Stimulated activated CD4-positive, alpha-beta T cell treated with anti-CD3 and anti-CD28 coated beads, TNF-alpha, amount 100 ng/mL, for 24 hours (primary cell): Measurements from ENCODE around the gene PDLIM1.
"Not testable (repeated sequence)": the region's sequence is repeated elsewhere in the genome, so short reads cannot be mapped to it uniquely, and the experiment has no call there.

Experiments used
- DNase-seq, 3 experiments: peaks; one replicate each; pipeline ENCODE4 v3.0.0-alpha.2; 2020; ENCODE audit warnings: low read depth in 3 of 3

PDLIM1 gene

DNA sequence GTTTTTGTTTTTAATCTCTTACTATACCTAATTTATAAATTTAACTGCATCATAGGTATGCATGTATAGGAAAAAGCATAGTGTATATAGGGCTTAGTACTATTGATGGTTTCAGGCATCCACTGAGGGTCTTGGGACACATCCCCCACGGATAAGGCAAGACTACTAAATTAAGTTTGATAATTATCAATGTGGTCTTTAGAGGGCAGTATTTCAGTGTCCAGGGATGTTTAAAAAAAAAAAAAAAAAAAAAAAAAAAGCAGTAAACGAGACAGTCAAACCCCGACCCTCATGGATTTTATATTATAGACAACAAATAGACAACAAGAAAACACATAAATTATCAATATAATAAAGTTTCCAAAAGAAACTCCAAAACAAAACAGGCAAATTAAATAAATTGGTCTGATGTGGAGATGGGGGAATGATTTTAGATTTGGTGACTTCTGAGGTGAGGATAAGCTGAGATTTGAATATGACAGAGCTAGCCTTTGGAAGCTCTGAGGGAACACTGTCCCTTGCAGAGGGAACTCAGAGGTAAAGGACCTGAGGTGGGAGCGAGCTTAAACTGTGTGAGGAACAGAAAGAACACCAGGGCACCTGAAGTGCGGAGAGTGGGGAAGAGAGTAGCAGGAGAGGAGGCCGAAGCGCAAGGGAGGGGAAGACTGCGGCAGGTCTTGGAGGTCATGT is 82.0 kb downstream of the PDLIM1 start:
- DNase-seq, result no peak

DNA sequence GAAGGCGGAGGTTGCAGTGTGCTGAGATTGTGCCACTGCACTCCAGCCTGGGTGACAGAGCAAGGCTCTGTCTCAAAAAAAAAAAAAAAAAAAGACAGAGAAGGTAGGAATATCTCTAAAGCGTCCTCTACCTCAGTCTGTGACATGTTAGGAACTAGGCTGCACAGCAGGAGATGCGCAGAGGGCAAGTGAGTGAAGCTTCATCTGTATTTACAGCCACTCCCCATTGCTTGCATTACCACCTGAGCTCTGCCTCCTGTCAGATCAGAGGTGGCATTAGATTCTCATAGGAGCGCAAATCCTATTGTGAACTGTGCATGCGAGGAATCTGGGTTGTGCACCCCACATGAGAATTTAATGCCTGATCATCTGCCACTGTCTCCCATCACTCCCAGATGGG is 87.9 kb downstream of the PDLIM1 start:
- DNase-seq, result not testable (repeated sequence)

DNA sequence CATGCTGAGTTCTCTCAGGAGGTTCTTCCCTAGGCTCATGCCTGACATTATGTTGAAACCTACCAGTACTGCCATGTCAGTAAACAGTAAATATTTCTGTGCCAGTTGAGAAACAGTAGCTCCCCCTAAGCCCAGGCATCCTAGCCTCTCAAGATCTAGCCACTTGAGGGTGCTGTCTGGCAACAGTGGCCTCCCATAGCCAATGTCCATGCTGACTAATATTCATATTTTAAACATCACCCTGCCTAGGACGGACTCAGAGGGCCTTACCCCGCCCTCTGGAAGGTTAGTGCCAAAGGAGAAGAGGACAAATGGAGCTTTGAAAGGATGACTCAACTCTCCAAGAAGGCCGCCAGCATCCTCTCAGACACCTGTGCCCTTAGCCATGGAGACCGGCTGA is 89.1 kb downstream of the PDLIM1 start:
- DNase-seq, result no peak

DNA sequence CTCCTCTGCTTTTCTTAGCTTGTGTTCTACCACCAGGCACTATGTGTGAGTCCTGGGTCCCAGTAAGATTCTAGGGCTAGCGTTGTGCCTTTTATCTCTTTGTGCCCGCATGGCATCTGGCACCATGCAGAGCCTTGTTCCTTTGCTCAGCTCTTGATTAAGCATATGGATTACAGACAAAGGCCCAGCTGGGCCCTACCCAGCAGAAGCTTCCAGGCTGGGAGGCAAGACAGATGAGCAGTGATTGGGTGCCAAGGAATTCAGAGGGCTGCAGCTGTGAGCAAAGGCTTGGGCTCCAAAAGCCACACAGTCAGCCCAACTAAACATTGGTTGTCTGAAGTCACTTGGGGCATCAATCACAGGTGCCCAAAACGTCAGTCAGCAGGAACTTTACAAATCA is 94.8 kb downstream of the PDLIM1 start:
- DNase-seq, result no peak

DNA sequence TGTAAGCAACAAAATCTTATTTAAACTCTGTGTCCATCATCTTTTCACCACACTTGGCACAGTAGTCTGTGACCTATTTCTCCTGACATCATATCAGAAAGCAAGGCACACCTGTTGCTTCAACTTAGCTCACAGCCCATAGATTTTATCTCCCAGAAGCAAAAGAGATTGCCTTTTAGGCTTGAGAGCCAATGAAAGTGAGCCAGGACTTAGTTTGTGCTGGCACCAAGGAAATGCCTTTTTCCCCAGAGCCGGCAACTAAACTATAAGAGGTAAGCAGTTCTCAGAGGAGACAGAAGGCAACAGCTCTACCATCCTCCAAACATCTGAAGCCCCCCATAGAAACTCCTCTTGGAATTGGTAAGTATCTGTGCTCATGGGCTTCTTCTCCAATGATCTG is 96.9 kb downstream of the PDLIM1 start, which contains the start of gene ACSM6:
ACSM6 (plus strand) TSS at position 295 of the 400 bp plus-strand sequence. CDS start 248 bp downstream, outside the sequence.
- no peak for DNase-seq

DNA sequence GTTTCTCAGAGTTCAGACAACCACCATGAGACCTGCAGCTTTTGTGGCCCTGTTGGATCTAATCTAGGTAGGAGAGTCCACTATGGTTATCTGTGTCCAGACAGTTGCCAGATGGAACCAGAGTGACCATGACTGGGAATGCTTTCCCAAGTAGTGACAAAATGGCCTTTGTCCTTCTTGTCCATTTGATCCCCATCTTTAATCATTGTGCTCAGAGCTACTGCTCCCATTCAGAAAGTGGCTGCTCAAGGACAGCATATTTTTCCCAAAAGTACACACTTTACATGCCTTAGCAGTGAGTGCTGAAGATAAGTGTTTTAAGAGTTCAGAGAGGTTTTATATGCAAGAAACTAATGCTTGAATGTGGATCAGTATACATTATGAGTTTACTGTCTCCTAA is 102.2 kb downstream of the PDLIM1 start:
- DNase-seq, result no peak

DNA sequence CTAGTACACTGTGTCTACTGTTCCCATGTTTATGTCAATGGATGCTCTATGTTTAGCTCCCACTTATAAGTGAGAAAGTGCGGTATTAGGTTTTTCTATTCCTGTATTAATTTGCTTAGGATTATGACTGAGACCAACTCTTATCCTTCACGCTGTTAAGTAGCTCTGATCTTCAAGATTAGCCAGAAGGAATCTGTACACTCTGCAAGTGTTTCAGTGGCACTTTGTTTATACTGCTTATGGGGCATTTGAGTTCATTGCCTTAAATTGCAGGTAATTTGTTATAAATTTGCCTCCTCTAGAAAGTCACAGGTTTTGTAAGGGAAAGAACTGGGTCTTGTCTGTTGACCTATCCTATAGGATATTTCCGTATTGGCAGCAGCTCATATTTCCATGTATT is 103.2 kb downstream of the PDLIM1 start:
- no peak for DNase-seq
